ENCODE measurements around the gene OR8S1. TPM values are rescaled to one million over a fixed set of nuclear protein-coding genes. Genes with fewer than 3 reads are reported as not detected.
"Not testable (repeated sequence)": the region's sequence is repeated elsewhere in the genome, so short reads cannot be mapped to it uniquely, and the experiment has no call there.

The OR8S1 gene, protein sequence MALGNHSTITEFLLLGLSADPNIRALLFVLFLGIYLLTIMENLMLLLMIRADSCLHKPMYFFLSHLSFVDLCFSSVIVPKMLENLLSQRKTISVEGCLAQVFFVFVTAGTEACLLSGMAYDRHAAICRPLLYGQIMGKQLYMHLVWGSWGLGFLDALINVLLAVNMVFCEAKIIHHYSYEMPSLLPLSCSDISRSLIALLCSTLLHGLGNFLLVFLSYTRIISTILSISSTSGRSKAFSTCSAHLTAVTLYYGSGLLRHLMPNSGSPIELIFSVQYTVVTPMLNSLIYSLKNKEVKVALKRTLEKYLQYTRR
- not detected for total RNA-seq

DNA sequence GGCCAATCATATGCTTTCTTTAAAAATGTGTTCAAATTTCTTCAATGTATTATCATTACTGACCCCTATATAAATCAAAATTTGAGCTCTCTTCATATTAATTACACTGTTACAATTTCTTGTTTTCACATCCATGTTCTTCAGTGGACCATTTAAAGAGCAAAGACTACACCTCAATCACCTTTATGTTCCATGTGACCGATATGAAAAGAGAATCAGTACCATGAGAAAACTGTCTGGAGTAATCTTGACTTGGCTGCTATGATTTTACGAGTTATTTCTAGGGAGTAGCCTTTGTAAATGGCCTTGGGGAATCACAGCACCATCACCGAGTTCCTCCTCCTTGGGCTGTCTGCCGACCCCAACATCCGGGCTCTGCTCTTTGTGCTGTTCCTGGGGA lies at the start of gene OR8S1:
TSS of gene OR8S1 (plus strand) at position 301 of the 400 bp plus-strand sequence. CDS start at position 301, 0 bp downstream.
- no peak for DNase-seq (ENCODE audit: low spot score)

DNA sequence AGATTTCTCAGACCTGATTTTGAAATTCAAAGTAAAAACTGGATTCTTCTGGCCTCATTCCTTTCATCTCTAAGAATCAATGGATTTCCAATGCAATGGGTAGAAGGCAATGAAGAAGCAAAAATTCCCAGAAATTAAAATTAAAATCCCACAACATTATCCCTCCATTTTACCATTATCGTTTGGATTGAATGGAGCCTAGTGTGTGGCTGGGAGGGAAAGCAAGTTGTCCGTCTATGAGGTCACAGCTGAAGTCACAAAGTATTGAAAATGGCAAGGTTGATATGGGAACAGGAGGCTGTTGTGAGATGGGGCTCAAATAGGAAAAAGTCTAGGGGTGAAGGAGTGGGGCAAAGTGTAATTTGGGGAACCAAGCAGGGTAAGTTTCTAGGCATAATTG lies 43.2 kb upstream of the OR8S1 start, which contains the start of gene C12orf54:
TSS of gene C12orf54 (plus strand) at position 301 of the 400 bp plus-strand sequence. CDS start 799 bp downstream, outside the sequence.
- DNase-seq (ENCODE audit: low spot score) = no peak

DNA sequence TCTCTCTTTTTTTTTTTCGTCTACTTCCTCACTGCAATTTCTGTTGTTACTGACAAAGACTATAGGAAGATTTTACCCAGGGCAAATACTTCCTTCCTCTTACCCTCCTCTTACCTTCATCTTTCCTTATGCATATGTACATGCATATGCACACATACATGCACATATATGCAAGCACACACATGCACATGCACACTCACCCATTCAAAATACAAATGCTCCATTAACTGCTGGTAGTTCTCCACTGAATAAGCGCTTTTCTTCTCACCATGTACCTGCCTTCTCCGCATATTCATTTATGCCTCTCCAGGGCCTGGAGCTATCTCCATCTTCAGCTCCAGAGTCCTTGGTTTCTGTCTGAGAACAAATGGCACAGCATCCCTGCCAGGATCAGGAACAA lies 42.5 kb upstream of the OR8S1 start:
- no peak for DNase-seq (ENCODE audit: low spot score)

DNA sequence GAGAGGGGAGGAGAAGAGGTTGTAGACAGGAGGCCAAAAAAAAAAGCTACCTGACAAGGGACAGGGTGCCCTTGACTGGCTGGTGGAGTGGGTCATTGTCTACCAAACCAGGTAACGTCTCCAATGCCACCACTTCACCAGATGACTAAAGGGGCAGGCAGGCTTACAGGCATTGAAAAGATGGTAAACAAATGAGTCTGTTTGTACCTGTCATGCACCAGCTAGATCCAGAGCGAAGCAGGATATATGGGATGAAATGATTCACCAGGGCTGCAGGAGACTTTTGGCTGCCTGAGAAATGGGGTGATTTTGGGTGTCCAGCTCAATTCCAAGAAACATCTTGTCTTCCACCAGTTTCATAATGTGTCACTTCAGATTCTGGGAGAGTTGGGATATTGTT lies 39.2 kb upstream of the OR8S1 start:
- no peak for DNase-seq (ENCODE audit: low spot score)

DNA sequence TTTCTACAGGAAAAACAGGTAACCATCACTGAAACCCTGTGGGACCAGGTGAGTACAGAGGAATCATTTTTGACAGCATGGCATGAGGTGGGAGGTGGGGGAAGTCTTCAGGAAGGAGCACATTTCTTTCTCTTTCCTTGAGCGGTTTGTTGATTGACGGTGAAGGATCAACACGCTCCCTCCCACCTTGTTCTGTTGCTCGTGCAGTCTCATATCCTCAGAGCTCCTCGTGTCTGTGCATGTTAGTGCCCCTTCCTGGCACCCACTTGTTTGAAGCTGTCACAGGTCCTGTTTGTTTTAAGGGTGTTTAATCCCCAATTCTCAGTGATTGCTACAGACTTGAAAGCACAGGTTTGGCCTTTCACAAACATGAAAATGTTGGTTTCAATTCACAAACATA lies 38.8 kb upstream of the OR8S1 start:
- peak; percentile 50 for DNase-seq (ENCODE audit: low spot score)

DNA sequence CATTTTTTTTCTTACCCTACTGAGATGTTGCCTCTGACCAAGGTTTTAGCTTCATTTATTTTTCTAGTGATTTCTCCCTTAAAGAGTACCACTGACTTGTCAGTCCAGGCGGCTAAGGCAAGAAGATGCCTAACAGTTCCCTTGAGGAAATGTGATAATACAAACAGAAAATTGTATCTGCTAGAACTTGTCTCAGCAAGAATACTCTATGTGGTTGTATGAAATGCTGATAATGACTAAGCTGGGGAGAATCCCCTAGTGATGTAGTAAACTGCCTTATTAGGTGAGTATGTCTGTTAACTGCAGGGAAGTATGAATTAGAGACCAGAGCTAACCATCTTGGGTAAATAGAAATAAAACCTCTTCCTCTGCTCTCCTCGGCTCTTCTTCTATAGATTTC lies 36.4 kb upstream of the OR8S1 start:
- DNase-seq (ENCODE audit: low spot score) = no peak

DNA sequence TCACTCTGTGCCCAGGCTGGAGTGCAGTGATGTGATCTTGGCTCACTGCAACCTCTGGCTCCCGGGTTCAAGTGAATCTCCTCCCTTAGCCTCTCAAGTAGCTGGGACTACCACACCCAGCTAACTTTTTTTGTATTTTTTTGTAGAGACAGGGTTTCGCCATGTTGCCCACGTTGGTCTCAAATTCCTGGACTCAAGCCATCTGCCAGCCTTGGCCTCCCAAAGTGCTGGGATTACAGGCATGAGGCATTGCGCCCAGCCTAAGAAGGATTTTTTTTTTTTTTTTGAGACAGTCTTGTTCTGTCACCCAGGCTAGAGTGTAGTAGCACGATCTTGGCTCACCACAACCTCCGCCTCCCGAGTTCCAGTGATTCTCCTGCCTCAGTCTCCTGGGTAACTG lies 36.0 kb upstream of the OR8S1 start:
- DNase-seq (ENCODE audit: low spot score) = not testable (repeated sequence)

DNA sequence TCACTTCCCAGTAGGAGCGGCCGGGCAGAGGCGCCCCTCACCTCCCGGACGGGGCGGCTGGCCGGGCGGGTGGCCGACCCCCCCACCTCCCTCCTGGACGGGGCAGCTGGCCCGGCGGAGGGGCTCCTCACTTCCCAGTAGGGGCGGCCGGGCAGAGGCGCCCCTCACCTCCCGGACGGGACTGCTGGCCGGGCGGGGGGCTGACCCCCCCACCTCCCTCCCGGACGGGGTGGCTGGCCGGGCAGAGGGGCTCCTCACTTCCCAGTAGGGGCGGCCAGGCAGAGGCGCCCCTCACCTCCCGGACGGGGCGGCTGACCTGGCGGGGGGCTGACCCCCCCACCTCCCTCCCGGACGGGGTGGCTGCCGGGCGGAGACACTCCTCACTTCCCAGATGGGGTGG lies 25.2 kb upstream of the OR8S1 start:
- DNase-seq (ENCODE audit: low spot score) = not testable (repeated sequence)

DNA sequence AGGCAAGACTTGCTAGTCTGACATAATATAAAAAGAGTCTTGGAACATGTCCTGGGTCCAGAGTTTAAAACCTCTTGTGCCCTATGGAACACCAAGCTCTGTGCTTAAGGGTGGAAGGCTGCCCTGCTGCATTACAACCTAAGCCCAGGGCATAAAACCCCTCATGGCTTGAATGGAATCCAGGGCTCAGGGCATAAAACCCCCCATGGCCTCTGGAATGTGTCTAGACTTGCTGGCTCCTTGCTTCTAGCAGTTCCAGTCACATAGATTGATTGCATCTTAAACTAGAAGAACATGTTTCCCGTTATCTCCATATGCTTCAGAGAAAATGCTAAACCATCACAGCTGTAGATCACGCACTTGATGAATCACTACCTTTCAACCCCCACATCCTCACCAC lies 18.6 kb upstream of the OR8S1 start:
- DNase-seq (ENCODE audit: low spot score) = not testable (repeated sequence)

DNA sequence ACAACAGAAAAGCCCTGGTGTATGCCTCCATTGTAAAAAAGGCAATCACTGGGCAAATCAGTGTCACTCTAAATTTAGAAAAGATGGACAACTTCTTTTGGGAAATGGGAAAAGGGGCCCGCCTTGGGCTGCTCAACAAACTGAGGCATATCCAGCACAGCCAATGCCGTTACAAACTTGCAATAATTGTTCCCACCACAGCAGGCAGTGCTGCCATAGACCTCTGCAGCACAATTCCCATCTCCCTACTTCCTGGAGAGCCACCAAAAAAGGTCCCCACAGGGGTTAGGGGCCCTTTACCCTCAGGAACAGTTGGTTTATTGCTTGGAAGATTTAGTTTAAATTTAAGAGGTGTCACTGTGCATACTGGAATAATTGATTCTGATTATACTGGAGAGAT lies 16.4 kb upstream of the OR8S1 start:
- DNase-seq (ENCODE audit: low spot score) = no peak

DNA sequence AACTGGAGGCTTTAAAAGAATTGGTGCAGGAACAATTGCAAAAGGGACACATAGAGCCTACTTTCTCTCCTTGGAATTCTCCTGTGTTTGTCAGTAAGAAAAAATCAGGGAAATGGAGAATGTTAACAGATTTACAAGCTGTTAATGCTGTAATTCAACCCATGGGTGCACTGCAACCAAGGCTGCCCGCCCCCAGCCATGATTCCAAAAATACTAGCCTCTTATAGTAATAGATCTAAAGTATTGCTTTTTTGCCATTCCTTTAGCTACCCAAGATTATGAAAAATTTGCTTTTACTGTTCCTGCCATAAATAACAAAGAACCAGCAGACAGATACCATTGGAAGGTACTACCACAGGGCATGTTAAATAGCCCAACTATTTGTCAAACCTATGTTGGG lies 15.3 kb upstream of the OR8S1 start:
- DNase-seq (ENCODE audit: low spot score) = no peak

DNA sequence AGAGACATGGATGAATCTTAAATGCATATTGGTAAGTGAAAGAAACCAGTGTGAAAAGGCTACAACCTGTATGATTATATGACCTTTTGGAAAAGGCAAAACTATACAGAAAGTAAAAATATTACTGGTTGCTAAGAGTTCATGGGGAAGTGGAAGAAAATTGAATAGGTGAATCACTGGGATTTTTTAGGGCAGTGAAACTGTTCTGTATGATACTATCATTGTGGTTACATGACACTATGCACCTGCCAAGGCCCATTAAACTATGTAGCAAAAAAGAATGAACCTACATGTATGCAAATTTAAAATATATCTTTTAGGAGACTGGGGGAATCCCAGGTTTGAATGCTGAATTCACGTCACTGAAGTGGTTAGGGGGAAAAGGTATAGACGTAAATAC lies 12.6 kb upstream of the OR8S1 start:
- DNase-seq (ENCODE audit: low spot score) = no peak

DNA sequence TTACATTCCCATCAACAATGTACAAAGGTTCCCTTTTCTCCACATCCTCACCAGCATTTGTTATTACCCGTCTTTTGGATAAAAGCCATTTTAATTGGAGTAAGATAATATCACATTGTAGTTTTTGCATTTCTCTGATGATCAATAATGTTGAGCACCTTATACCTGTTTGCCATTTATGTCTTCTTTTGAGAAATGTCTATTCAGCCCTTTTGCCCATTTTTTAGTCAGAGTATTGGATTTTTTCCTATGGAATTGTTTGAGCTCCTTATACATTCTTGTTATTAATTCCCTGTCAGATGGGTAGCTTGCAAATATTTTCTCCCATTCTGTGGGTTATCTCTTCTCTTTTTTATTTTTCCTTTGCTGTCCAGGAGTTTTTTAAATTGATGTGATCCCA lies 10.7 kb upstream of the OR8S1 start:
- DNase-seq (ENCODE audit: low spot score) = no peak

DNA sequence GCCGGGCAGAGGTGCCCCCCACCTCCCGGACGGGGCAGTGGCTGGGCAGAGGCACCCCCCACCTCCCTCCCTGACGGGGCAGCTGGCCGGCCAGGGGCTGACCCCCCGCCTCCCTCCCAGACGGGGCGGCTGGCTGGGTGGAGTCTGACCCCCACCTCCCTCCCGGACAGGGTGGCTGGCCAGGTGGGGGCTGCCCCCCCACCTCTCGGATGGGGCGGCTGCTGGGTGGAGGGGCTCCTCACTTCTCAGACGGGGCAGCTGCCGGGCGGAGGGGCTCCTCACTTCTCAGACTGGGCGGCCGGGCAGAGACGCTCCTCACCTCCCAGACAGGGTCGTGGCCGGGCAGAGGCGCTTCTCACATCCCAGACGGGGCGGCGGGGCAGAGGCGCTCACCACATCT lies 5.1 kb upstream of the OR8S1 start:
- DNase-seq (ENCODE audit: low spot score) = not testable (repeated sequence)

DNA sequence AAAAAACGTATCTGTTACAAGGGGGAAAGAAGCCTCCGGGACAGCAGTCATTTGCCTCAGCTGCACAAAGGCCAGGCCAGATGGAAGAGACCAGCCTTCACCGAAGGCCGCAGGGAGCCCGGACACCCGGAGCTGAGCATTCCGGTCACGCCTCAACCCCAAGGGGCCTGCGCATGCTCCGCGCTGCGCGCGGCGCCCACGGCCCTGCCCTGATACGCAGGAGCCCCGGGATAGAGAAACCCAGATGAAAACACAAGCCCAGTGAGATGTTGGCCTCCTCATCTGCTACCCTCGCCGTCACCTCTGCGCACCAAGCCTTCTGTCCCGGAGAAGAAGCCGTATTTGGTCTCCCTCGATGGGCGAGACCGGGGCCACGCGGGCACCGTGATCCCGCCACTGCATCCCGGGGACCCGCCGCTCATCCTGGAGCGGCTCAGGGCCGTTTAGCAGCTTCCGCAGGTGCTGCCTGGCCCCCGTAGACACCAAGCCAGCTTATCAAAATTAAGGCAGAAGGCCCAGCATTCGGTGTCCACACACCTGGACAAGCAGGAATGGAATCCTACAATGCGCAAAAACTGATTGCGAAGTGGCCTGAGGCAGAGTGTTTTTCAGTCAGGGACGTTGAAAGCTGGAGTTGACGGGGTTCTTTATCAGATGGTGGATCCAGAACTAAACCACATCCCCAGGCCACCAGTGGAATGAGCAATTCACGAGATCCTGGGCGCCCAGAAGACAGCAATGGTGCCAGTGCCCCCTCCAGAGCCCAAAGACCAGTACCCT lies 2.6 kb downstream of the OR8S1 start:
- no peak for DNase-seq (ENCODE audit: low spot score)

DNA sequence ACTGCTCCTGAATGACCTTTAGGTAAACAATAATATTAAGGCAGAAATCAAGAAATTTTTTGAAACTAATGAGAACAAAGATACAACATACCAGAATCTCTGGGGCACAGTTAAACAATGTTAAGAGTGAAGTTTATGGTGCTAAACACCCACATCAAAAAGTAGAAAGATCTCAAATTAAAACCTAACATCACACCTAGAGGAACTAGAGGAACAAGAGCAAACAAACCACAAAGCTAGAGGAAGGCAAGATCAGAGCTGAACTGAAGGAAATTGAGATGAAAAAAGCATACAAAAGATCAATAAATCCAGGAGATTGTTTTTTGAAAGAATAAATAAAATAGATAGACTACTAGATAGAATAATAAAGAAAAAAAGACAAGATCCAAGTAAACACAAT lies 7.2 kb downstream of the OR8S1 start:
- no peak for DNase-seq (ENCODE audit: low spot score)

DNA sequence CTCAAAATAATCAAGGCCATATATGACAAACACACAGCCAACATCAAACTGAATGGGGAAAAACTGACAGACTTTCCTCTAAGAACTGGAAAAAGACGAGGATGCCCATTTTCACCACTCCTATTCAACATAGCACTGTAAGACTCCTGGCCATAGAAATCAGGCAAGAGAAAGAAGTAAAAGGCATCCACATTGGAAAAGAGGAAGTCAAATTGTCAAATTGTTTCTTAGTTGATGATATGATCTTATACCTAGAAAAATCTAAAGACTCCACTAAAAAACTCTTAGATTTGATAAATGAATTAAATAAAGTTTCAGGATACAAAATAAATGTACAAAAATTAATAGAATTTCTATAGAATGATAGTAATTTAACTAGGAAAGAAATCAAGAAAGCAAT lies 11.2 kb downstream of the OR8S1 start:
- DNase-seq (ENCODE audit: low spot score) = no peak

DNA sequence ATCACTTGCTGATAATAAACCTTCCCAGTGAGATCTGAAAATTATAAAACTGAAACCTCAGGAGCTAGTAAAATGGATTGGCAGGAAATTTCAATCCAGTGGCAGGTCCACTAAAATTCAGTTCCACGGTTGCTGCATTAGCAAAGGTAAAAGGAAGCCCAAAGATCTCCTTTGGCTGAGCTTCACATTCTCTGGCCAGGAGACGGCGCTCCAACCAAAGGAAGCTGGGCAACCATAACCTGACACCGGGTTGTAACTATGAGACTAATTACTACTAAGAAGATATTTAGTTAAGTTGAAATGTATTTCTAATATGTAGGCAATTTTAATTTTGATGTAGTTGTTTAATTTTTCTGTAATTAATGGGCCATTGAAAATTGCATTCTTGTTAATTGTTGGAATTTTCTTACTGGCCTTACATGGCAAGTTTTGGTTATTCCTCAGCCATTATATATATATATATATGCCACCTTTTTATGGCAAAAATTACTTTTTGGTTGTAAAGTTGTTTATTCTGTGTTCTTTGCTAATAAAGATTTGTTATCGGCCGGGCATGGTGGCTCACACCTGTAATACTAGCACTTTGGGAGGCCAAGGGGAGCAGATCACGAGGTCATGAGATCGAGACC lies 17.0 kb downstream of the OR8S1 start:
- DNase-seq (ENCODE audit: low spot score) = no peak

DNA sequence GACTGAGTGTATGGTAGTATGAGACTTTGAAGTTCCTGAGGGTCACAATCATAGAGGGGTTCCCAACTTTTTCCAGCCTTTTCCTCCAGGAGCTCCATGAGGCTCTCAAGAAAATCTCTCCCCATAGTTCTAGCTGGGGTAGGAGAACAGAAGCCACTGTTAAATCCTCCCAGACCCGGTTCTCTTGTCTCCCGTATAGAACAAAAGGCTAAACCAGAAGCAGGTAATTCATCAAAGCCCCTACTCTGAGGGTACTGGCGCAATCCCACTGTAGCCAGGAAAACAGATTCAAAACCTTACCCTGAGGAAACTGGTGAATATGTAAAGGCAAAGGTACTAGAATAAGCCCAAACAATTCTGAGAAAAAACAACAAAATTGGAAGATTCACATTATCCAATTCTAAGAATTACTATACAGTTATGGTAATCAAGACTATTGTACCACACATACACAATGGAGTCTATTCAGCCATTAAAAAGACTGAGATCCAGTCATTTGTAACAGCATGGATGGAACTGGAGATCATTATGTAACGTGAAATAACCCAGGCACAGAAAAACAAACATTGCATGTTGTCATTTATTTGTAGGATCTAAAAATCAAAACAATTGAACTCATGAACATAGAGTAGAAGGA lies 20.5 kb downstream of the OR8S1 start:
- no peak for DNase-seq (ENCODE audit: low spot score)

DNA sequence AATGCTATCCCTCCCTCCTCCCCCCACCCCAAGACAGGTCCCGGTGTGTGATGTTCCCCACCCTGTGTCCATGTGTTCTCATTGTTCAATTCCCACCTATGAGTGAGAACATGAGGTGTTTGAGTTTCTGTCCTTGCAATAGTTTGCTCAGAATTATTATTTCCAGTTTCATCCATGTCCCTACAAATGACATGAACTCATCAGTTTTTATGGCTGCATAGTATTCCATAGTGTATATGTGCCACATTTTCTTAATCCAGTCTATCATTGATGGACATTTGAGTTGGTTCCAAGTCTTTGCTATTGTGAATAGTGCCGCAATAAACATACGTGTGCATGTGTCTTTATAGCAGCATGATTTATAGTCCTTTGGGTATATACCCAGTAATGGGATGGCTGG lies 21.6 kb downstream of the OR8S1 start:
- not testable (repeated sequence) for DNase-seq (ENCODE audit: low spot score)

DNA sequence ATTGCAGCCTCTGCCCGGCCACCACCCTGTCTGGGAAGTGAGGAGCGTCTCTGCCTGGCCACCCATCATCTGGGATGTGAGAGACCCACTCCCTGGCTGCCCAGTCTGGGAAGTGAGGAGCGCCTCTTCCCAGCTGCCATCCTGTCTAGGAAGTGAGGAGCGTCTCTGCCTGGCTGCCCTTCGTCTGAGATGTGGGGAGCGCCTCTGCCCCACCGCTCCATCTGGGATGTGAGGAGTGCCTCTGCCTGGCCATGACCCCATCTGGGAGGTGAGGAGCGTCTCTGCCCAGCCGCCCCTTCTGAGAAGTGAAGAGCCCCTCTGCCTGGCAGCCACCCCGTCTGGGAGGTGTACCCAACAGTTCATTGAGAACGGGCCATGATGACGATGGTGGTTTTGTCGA lies 26.2 kb downstream of the OR8S1 start:
- DNase-seq (ENCODE audit: low spot score) = not testable (repeated sequence)

DNA sequence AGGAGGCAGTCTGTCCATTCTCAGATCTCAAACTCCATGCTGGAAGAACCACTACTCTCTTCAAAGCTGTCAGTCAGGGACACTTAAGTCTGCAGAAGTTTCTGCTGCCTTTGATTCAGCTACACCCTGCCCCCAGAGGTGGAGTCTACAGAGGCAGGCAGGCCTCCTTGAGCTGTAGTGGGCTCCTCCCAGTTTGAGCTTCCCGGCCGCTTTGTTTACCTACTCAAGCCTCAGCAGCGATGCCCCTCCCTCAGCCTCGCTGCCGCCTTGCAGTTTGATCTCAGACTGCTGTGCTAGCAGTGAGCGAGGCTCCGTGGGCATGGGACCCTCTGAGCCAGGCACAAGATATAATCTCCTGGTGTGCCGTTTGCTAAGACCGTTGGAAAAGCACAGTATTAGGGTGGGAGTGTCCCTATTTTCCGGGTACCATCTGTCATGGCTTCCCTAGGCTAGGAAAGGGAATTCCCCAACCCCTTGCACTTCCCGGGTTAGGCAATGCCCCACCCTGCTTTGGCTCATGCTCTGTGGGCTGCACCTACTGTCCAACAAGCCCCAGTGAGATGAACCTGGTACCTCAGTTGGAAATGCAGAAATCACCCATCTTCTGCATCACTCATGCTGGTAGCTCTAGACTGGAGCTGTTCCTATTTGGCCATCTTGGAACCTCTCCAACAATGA lies 28.4 kb downstream of the OR8S1 start:
- peak; percentile 50 for DNase-seq (ENCODE audit: low spot score)

All from ureter (tissue), 1 donor.